ENCODE data around the gene RER1.
A peak's percentile ranks its signal among the peaks of the same experiment; 100 is the strongest.

RER1 gene

DNA sequence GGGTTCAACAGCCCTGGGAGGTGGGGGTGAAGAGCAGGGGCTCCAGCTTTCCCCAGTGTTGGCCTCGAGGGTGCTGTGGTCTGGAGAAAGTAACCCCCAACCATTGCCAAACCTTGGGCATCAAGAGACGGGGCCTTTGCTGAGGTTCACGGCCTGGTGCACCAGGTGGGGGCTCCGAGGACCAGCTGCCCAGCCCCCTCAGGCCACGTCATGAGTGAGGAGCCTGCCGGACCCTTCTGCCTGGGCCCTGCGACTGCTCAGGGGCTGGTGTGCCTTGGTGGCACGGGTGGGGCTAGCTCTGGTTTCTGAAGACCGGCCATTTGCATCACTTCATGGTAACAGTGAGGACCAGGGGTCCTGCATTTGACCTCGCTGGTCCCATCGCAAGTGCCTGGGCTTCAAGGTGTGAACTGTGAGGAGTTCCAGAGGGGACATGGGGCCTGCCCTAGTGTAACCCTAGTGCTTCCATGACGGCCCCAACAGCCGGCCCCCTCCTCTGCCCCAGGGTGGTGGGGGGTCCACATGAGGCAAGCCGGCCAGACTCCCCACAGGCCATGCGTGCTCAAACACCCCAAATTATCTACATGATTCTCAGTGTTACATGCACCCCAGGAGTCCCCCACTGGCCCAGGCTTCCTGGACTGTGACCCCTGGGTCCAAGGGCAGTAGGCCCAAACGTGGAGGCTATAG lies 13.7 kb upstream of the RER1 start:
- H3K4me3 ChIP-seq (ENCODE audit: low read length): no peak overlapping the region
- no peak for DNase-seq (ENCODE audit: low read depth)

GRCh38 chr1:2378441-2378851 lies 13.2 kb upstream of the RER1 start:
- TF ChIP-seq, protein P1, sequence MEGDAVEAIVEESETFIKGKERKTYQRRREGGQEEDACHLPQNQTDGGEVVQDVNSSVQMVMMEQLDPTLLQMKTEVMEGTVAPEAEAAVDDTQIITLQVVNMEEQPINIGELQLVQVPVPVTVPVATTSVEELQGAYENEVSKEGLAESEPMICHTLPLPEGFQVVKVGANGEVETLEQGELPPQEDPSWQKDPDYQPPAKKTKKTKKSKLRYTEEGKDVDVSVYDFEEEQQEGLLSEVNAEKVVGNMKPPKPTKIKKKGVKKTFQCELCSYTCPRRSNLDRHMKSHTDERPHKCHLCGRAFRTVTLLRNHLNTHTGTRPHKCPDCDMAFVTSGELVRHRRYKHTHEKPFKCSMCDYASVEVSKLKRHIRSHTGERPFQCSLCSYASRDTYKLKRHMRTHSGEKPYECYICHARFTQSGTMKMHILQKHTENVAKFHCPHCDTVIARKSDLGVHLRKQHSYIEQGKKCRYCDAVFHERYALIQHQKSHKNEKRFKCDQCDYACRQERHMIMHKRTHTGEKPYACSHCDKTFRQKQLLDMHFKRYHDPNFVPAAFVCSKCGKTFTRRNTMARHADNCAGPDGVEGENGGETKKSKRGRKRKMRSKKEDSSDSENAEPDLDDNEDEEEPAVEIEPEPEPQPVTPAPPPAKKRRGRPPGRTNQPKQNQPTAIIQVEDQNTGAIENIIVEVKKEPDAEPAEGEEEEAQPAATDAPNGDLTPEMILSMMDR (conservative IDR thresholded peaks at IDR 0.05; ENCODE audit: low read depth, low read length): no peak
- H3K4me3 ChIP-seq (ENCODE audit: low read length): no peak overlapping the region
- DNase-seq (ENCODE audit: low read depth): no peak

More for the DNA sequence above, 13.7 kb upstream of the RER1 start:
- TF ChIP-seq, protein P1 (conservative IDR thresholded peaks at IDR 0.05; ENCODE audit: low read depth, low read length): no peak

DNA sequence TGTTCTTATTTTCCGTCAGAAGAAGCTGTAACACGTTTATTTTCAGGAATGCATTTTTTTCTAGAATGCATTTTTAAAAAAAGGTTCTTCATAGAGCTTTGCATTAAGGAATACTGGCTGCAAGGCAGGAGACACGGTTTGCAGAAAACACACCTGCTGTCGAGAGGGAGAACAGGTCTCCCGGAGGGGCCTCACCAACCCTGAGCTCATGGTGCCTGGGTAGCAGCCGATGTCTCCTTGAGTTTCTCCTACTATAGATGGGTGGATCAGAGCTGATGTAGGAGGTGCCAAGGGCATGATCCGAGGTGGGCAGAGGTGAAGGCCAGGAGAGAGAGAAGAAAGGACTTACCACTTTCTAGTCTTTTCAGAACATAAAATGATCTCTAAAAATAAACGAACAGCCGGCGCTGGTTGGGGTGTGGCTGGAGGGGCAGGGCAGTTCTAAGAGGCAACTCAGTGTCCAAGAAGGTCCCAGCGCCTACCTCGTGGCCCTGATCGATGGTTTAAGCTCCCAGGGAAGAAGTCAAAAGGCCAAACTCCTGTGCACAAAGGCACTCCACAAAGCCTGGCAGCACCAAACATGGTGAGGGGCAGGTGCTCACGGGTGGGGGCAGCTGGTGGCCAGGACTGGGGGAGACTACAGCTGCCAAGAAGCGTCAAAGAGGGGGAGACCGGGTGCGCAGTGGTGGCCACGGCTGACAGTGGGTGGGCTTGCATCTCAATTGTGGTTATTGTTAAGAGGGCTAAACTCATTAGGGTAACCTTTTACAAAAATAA lies 12.5 kb upstream of the RER1 start:
- no peak for DNase-seq (ENCODE audit: low read depth)
- TF ChIP-seq, protein P1 (conservative IDR thresholded peaks at IDR 0.05; ENCODE audit: low read depth, low read length): no peak
- no peak overlapping the region for H3K4me3 ChIP-seq (ENCODE audit: low read length)

- H3K4me3 ChIP-seq (ENCODE audit: low read length): no peak overlapping the region
- no peak for DNase-seq (ENCODE audit: low read depth)
- TF ChIP-seq, protein P1 (conservative IDR thresholded peaks at IDR 0.05; ENCODE audit: low read depth, low read length): no peak
Measured at GRCh38 chr1:2379733-2380404, 11.8 kb upstream of the RER1 start.

DNA sequence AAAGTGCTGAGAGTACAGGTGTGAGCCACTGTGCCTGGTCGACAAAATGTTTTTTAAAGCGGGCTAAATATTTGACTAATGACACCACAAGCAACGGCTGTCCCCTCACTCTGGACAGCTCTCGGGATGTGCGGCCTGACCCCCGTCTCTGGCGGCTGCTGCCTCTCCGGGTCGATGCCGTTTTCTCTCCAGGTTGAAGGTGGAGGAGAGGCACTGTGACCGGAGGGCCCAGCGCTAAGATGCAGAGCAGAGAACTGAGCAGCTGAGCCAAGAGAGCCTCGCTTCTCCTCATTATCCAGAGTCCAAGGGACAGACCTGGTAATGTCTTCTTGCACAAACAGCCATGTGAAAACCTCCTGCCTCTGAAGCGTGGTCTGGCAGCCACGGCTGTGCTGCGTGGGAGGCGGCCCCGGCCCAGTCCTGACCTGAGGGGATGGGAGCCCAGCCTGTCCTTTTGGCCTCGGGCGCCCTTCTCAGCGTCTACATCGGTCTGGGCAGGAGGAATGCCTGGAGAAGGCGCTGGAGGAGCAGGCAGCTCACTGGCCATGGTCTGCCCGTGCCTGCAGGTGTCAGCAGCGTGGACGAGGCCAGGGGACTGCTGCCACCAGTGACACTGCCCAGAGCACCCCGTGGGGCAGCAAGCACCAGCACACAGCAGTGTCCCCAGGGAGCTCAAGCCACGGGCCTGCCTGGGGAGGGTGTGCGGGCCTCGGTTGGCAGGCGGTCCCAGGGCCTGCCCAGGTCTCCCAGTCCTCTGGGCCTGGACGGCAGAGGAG lies 10.6 kb upstream of the RER1 start:
- TF ChIP-seq, protein P1 (conservative IDR thresholded peaks at IDR 0.05; ENCODE audit: low read depth, low read length): no peak
- no peak overlapping the region for H3K4me3 ChIP-seq (ENCODE audit: low read length)
- DNase-seq (ENCODE audit: low read depth): no peak

- TF ChIP-seq, protein P1 (conservative IDR thresholded peaks at IDR 0.05; ENCODE audit: low read depth, low read length): peak; percentile 89
- no peak overlapping the region for H3K4me3 ChIP-seq (ENCODE audit: low read length)
- no peak for DNase-seq (ENCODE audit: low read depth)
Measured at GRCh38 chr1:2381741-2382620, 9.7 kb upstream of the RER1 start.
